HepG2 (cell line): ENCODE measurements around the gene TULP4. TPM values are rescaled to one million over a fixed set of nuclear protein-coding genes. Genes with fewer than 3 reads are reported as not detected.

Source experiments
- ARNTL ChIP-seq: sonication (generic); formaldehyde crosslinking; IDR thresholded peaks from 2 replicates; pipeline ENCODE4 v1.4.0; 2020; ENCODE audit warnings: mild to moderate bottlenecking, missing genetic modification reagents
- DMTF1 ChIP-seq: sonication (generic); formaldehyde crosslinking; IDR thresholded peaks from 2 replicates; pipeline ENCODE4 v1.4.0; 2020; ENCODE audit warnings: mild to moderate bottlenecking, missing genetic modification reagents
- ELF4 ChIP-seq: sonication (generic); formaldehyde crosslinking; IDR thresholded peaks from 2 replicates; pipeline ENCODE4 v1.5.0; 2020; ENCODE audit warnings: missing genetic modification reagents, mild to moderate bottlenecking, moderate library complexity, borderline replicate concordance
- ERF ChIP-seq: IDR thresholded peaks from 2 replicates; pipeline ENCODE4 v1.6.1; 2018; ENCODE audit warnings: missing biosample characterization, missing genetic modification reagents
- FIP1L1 ChIP-seq: fragments of 200-400 bp; formaldehyde crosslinking; IDR thresholded peaks from 2 replicates; pipeline ENCODE4 v1.6.1; 2018; ENCODE audit warnings: low read depth, mild to moderate bottlenecking, low read length, moderate library complexity, borderline replicate concordance; ENCODE audit not compliant: insufficient read depth
- HDAC2 ChIP-seq: sonication (generic); formaldehyde crosslinking; IDR thresholded peaks from 2 replicates; pipeline ENCODE4 v1.4.0; 2020; ENCODE audit warnings: missing genetic modification reagents
- HNRNPUL1 ChIP-seq: fragments of 200-400 bp; formaldehyde crosslinking; IDR thresholded peaks from 2 replicates; pipeline ENCODE4 v1.6.1; 2017; ENCODE audit warnings: low read depth, mild to moderate bottlenecking, low read length, moderate library complexity
- KDM6A ChIP-seq: IDR thresholded peaks from 2 replicates; pipeline ENCODE4 v1.6.1; 2016; ENCODE audit warnings: low read depth
- MAX ChIP-seq: IDR thresholded peaks from 2 replicates; pipeline ENCODE4 v1.6.1; 2012; ENCODE audit warnings: inconsistent platforms
- NFYC ChIP-seq: IDR thresholded peaks from 2 replicates; pipeline ENCODE4 v1.6.1; 2016; ENCODE audit warnings: missing genetic modification reagents, missing compliant biosample characterization
- NKX3-1 ChIP-seq: sonication (generic); formaldehyde crosslinking; IDR thresholded peaks from 2 replicates; pipeline ENCODE4 v1.5.0; 2020; ENCODE audit warnings: missing genetic modification reagents
- PATZ1 ChIP-seq: sonication (generic); formaldehyde crosslinking; IDR thresholded peaks from 2 replicates; pipeline ENCODE4 v1.4.0; 2020; ENCODE audit warnings: missing genetic modification reagents
- SALL1 ChIP-seq: sonication (generic); formaldehyde crosslinking; IDR thresholded peaks from 2 replicates; pipeline ENCODE4 v1.8.0; 2022; ENCODE audit warnings: mild to moderate bottlenecking, missing genetic modification reagents
- SOX13 ChIP-seq, 3 experiments: fragments of 450-650 bp in 1 of 3; sonication (generic) in 1 of 3; formaldehyde crosslinking in 1 of 3; IDR thresholded peaks in 2 of 3; conservative IDR thresholded peaks in 1 of 3; 2 replicates each; pipeline versions ENCODE4 v1.5.0 to v1.6.1; 2016 to 2020; ENCODE audit warnings: antibody characterized with exemption in 1 of 3, mild to moderate bottlenecking in 1 of 3, missing compliant biosample characterization in 1 of 3, missing genetic modification reagents in 1 of 3, moderate library complexity in 1 of 3
- ZBTB34 ChIP-seq: sonication (generic); formaldehyde crosslinking; IDR thresholded peaks from 2 replicates; pipeline ENCODE4 v1.8.0; 2022; ENCODE audit warnings: mild to moderate bottlenecking, missing genetic modification reagents
- ZBTB39 ChIP-seq: sonication (generic); formaldehyde crosslinking; IDR thresholded peaks from 2 replicates; pipeline ENCODE4 v1.5.0; 2020; ENCODE audit warnings: missing genetic modification reagents
- ZNF33B ChIP-seq: sonication (generic); formaldehyde crosslinking; IDR thresholded peaks from 2 replicates; pipeline ENCODE4 v1.5.1; 2020; ENCODE audit warnings: mild to moderate bottlenecking, missing genetic modification reagents
- ZNF558 ChIP-seq: sonication (generic); formaldehyde crosslinking; IDR thresholded peaks from 2 replicates; pipeline ENCODE4 v1.9.0; 2022; ENCODE audit warnings: mild to moderate bottlenecking, missing genetic modification reagents, borderline replicate concordance
- ZNF746 ChIP-seq: sonication (generic); formaldehyde crosslinking; IDR thresholded peaks from 2 replicates; pipeline ENCODE4 v1.8.0; 2022; ENCODE audit warnings: mild to moderate bottlenecking, missing genetic modification reagents
- ZSCAN21 ChIP-seq: sonication (generic); formaldehyde crosslinking; IDR thresholded peaks from 2 replicates; pipeline ENCODE4 v1.8.0; 2022; ENCODE audit warnings: mild to moderate bottlenecking, missing genetic modification reagents, moderate library complexity, borderline replicate concordance
- ZSCAN9 ChIP-seq: IDR thresholded peaks from 2 replicates; pipeline ENCODE4 v1.6.1; 2016; ENCODE audit warnings: borderline replicate concordance
- polyA plus RNA-seq, 8 experiments: library from polyadenylated mRNA; depleted of rRNA in 3 of 8; stranded (reverse) in 7 of 8; unstranded in 1 of 8; fragments of >200 nt; fragmentation: Illumina TruSeq in 4 of 8; extraction: Trizol in 4 of 8; gene quantifications; 2 replicates each; pipeline versions ENCODE4 v1.2.1 to v1.2.3, GENCODE V29; 2011 to 2016; ENCODE audit warnings: low read depth in 4 of 8, missing spikeins in 1 of 8, mixed read lengths in 1 of 8; ENCODE audit not compliant: insufficient read depth in 1 of 8
- total RNA-seq, 5 experiments: library from RNA; depleted of rRNA; stranded (reverse); fragments of >200 nt; fragmentation: Illumina TruSeq; extraction: Trizol; gene quantifications; 2 replicates each; pipeline ENCODE4 v1.2.3, GENCODE V29; 2016; ENCODE audit warnings: low read depth in 1 of 5

Gene TULP4
- total and polyA plus RNA-seq, 2 of the 13 experiments (the other 11 are each of a cell fraction or from before 2014, with no cell fraction given): 21.1 to 122 TPM

GRCh38 chr6:158554611-158555361, 242.5 kb downstream of the TULP4 start (continued):
- peak; percentile 55; the same call in 1 of the 2 replicates for TF ChIP-seq PATZ1 (CRISPR knock-in tag)
- peak; percentile 27; the same call in 1 of the 2 replicates for TF ChIP-seq SALL1 (CRISPR knock-in tag)
- TF ChIP-seq ZSCAN21: peak; percentile 49; the same call in 1 of the 2 replicates
- TF ChIP-seq ARNTL (CRISPR knock-in tag): peak; percentile 81
- TF ChIP-seq ZNF558 (CRISPR knock-in tag): no peak
- TF ChIP-seq ZSCAN9: peak; percentile 95
- TF ChIP-seq DMTF1 (CRISPR knock-in tag): no peak
- TF ChIP-seq ZBTB39 (CRISPR knock-in tag): no peak
- TF ChIP-seq MAX: 0 out of 2 replicates have a peak, but pooled peaks have one; percentile 11
- TF ChIP-seq SOX13 (IDR thresholded peaks at IDR 0.05): peak; percentile 79
- TF ChIP-seq SOX13 (CRISPR knock-in tag; conservative IDR thresholded peaks at IDR 0.05 in 1 of 2, IDR thresholded peaks at IDR 0.05 in 1 of 2): peak in 1 of 2 experiments; percentile 97; a peak in 2 of 4 replicates
- peak; percentile 79 for TF ChIP-seq ERF (CRISPR knock-in tag)
- TF ChIP-seq KDM6A: peak; percentile 89
- peak; percentile 89 for TF ChIP-seq HDAC2
- TF ChIP-seq ZBTB34 (CRISPR knock-in tag): peak; percentile 97
- TF ChIP-seq NFYC (CRISPR knock-in tag): no peak
- peak; percentile 20; the same call in 1 of the 2 replicates for TF ChIP-seq NKX3-1 (CRISPR knock-in tag)
- TF ChIP-seq HNRNPUL1: peak; percentile 49; the same call in 1 of the 2 replicates
- no peak for TF ChIP-seq FIP1L1
- TF ChIP-seq ELF4 (CRISPR knock-in tag): peak; percentile 84
- TF ChIP-seq ZNF33B: no peak
- no peak for TF ChIP-seq ZNF746 (CRISPR knock-in tag)
